HepG2 (cell line): Measurements from ENCODE around the gene SEC61B. TPM values are rescaled to one million over a fixed set of nuclear protein-coding genes. Genes with fewer than 3 reads are reported as not detected.

ENCODE experiments used
- ATAC-seq: fragments of 200-7000 bp; cut with Tn5 transposase; 3 replicates; pipeline ENCODE4 v1.9.1; 2020; ENCODE audit warnings: mild to moderate bottlenecking, moderate library complexity
- BruUV-seq: library from RNA; stranded (reverse); fragments of 400-500 nt; replicated peaks from 2 replicates; lab custom pipeline; 2021; lab: Mats Ljungman, UMichigan
- CTCF ChIA-PET: fragments of 300-600 bp; formaldehyde crosslinking; extraction: SDS; loops from one replicate; lab custom pipeline; 2021; ENCODE audit warnings: low total read pairs, inconsistent platforms, low intra/inter-chr PET ratio; lab: Yijun Ruan, JAX
- POLR2A ChIA-PET: fragments of 350-600 bp; sonication (Branson Sonifier 250); formaldehyde crosslinking; loops from one replicate; lab custom pipeline; 2020; ENCODE audit warnings: antibody characterized with exemption, inconsistent platforms; lab: Yijun Ruan, JAX
- DNase-seq: peaks from one replicate; pipeline ENCODE4 v3.0.0-alpha.2; 2015; ENCODE audit warnings: low spot score
- FAIRE-seq: peaks from 3 replicates; lab custom pipeline; 2011; peaks lifted over from hg19 to GRCh38; lab: Jason Lieb, UNC
- H2AFZ ChIP-seq: one replicate; pipeline ENCODE4 v1.6.1; 2011; ENCODE audit warnings: low read length, inconsistent platforms
- H3K27ac ChIP-seq: fragments of 300-600 bp; 3 replicates; pipeline ENCODE4 v1.8.0; 2011; ENCODE audit warnings: mixed run types, mild to moderate bottlenecking, mixed read lengths, low read length, inconsistent platforms; ENCODE audit not compliant: insufficient read depth; ENCODE audit errors: extremely low read length
- H3K27me3 ChIP-seq, 2 experiments: fragments of 200-600 bp in 1 of 2; 2 replicates in 1 of 2; 3 replicates in 1 of 2; pipeline versions ENCODE4 v1.6.0 to v1.8.0; 2011; ENCODE audit warnings: low read length in 2 of 2, mild to moderate bottlenecking in 2 of 2, moderate library complexity in 2 of 2, inconsistent platforms in 1 of 2; ENCODE audit not compliant: insufficient read depth in 2 of 2, control insufficient read depth in 1 of 2
- H3K36me3 ChIP-seq, 2 experiments: fragments of 200-600 bp in 1 of 2; replicated peaks in 1 of 2; 2 replicates in 1 of 2; 3 replicates in 1 of 2; pipeline versions ENCODE4 v1.5.1 to v1.8.0; 2011; ENCODE audit warnings: low read length in 2 of 2, inconsistent platforms in 1 of 2; ENCODE audit not compliant: insufficient read depth in 2 of 2, control insufficient read depth in 1 of 2
- H3K4me1 ChIP-seq: 2 replicates; pipeline ENCODE4 v1.5.1; 2012; ENCODE audit warnings: low read length, inconsistent platforms; ENCODE audit not compliant: insufficient read depth
- H3K4me2 ChIP-seq: 2 replicates; pipeline ENCODE4 v1.6.0; 2011; ENCODE audit warnings: low read depth, low read length, inconsistent platforms
- H3K4me3 ChIP-seq, 3 experiments: fragments of 200-600 bp in 1 of 3; sonication (generic), shearing (Covaris generic) in 1 of 3; replicated peaks in 1 of 3; 2 replicates each; pipeline ENCODE4 v1.5.1; 2011 to 2016; ENCODE audit warnings: low read length in 3 of 3, inconsistent platforms in 2 of 3, low read depth in 2 of 3, mild to moderate bottlenecking in 2 of 3, control low read depth in 1 of 3, mixed read lengths in 1 of 3; ENCODE audit not compliant: insufficient read depth in 1 of 3
- H3K79me2 ChIP-seq: one replicate; pipeline ENCODE4 v1.6.1; 2011; ENCODE audit warnings: low read length, inconsistent platforms; ENCODE audit not compliant: insufficient read depth
- H3K9ac ChIP-seq: 2 replicates; pipeline ENCODE4 v1.6.0; 2011; ENCODE audit warnings: mild to moderate bottlenecking, low read depth, low read length, inconsistent platforms; ENCODE audit not compliant: insufficient read depth
- H3K9me3 ChIP-seq: 2 replicates; pipeline ENCODE4 v1.5.1; 2012; ENCODE audit warnings: mild to moderate bottlenecking, low read length
- H4K20me1 ChIP-seq: 2 replicates; pipeline ENCODE4 v1.6.0; 2011; ENCODE audit warnings: inconsistent platforms, mild to moderate bottlenecking, low read length, moderate library complexity; ENCODE audit not compliant: insufficient read depth
- GTF2F1 ChIP-seq: fragments of 150-350 bp; IDR thresholded peaks from 2 replicates; pipeline ENCODE4 v1.6.1; 2014; ENCODE audit warnings: low read length
- HOXD1 ChIP-seq: sonication (generic); formaldehyde crosslinking; IDR thresholded peaks from 2 replicates; pipeline ENCODE4 v1.5.0; 2020; ENCODE audit warnings: missing genetic modification reagents
- REL ChIP-seq: sonication (generic); formaldehyde crosslinking; conservative IDR thresholded peaks from 2 replicates; pipeline ENCODE4 v1.8.0; 2022; ENCODE audit warnings: mild to moderate bottlenecking, missing genetic modification reagents, moderate library complexity
- REXO4 ChIP-seq: sonication (generic); formaldehyde crosslinking; IDR thresholded peaks from 2 replicates; pipeline ENCODE4 v1.8.0; 2022; ENCODE audit warnings: missing genetic modification reagents, mild to moderate bottlenecking, borderline replicate concordance
- SPEN ChIP-seq: sonication (generic); formaldehyde crosslinking; IDR thresholded peaks from 2 replicates; pipeline ENCODE4 v1.5.1; 2020; ENCODE audit warnings: low read depth, mild to moderate bottlenecking, missing genetic modification reagents
- ZNF121 ChIP-seq: sonication (generic); formaldehyde crosslinking; IDR thresholded peaks from 2 replicates; pipeline ENCODE4 v1.5.0; 2020; ENCODE audit warnings: mild to moderate bottlenecking, missing genetic modification reagents
- ZNF780A ChIP-seq: sonication (generic); formaldehyde crosslinking; IDR thresholded peaks from 2 replicates; pipeline ENCODE4 v1.8.0; 2022; ENCODE audit warnings: mild to moderate bottlenecking, missing genetic modification reagents, moderate library complexity
- WGBS: methylation state at CpG from one replicate; pipeline ENCODE4 v1.1.6; 2017; ENCODE audit warnings: low lambda C conversion rate; 5-methylcytosine and 5-hydroxymethylcytosine counted together
- in situ Hi-C: cut with HindIII; loops from 2 replicates; pipeline ENCODE4 v1.10.0; 2017; ENCODE audit warnings: low pct_unique_long_range_greater_than_20kb; ENCODE audit not compliant: extremely low pct_ligation_motif_present
- intact Hi-C: fragments of 100-400 bp; cut with micrococcal nuclease; formaldehyde crosslinking; loops from one replicate; pipeline ENCODE4 v1.10.0; 2022; ENCODE audit not compliant: unreplicated experiment
- polyA plus RNA-seq, 8 experiments: library from polyadenylated mRNA; depleted of rRNA in 3 of 8; stranded (reverse) in 7 of 8; unstranded in 1 of 8; fragments of >200 nt; fragmentation: Illumina TruSeq in 4 of 8; extraction: Trizol in 4 of 8; gene quantifications; 2 replicates each; pipeline versions ENCODE4 v1.2.1 to v1.2.3, GENCODE V29; 2011 to 2016; ENCODE audit warnings: low read depth in 4 of 8, missing spikeins in 1 of 8, mixed read lengths in 1 of 8; ENCODE audit not compliant: insufficient read depth in 1 of 8
- total RNA-seq, 5 experiments: library from RNA; depleted of rRNA; stranded (reverse); fragments of >200 nt; fragmentation: Illumina TruSeq; extraction: Trizol; gene quantifications; 2 replicates each; pipeline ENCODE4 v1.2.3, GENCODE V29; 2016; ENCODE audit warnings: low read depth in 1 of 5
- TF ChIP-seq, protein P1 (sequence below): sonication (generic); formaldehyde crosslinking; IDR thresholded peaks from 2 replicates; pipeline ENCODE4 v1.4.0; 2020; ENCODE audit warnings: missing genetic modification reagents
- TF ChIP-seq, protein P2 (sequence below): sonication (generic); formaldehyde crosslinking; IDR thresholded peaks from 2 replicates; pipeline ENCODE4 v1.8.1; 2023; ENCODE audit warnings: mild to moderate bottlenecking, moderate library complexity, missing genetic modification reagents
- TF ChIP-seq, protein P3 (sequence below): sonication (generic); formaldehyde crosslinking; IDR thresholded peaks from 2 replicates; pipeline ENCODE4 v1.5.1; 2020; ENCODE audit warnings: mild to moderate bottlenecking, moderate library complexity, missing genetic modification reagents

SEC61B gene
- total and polyA plus RNA-seq, 2 of the 13 experiments (the other 11 are each of a cell fraction or from before 2014, with no cell fraction given), result 191 to 368 TPM

DNA sequence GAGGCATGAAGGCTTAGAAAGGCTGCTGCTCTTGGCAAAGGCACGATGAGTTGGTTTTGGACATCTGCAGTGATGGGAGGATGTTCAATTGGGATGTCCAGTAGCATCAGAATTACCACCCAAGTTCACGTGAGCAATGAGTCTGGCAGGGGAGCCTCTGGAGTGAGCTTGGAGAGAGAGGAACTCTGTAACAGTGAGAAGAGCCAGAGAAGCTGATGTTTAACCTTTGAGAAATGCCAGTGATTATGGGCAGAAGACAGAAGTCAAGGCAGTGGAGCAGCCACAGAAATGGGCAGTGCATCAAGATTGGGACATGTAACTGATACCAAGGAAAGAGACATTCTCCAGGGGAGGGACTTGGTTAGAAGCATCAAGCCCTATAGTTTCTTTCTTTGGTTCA lies 39.8 kb downstream of the SEC61B start (continued):
- TF ChIP-seq, protein P1, sequence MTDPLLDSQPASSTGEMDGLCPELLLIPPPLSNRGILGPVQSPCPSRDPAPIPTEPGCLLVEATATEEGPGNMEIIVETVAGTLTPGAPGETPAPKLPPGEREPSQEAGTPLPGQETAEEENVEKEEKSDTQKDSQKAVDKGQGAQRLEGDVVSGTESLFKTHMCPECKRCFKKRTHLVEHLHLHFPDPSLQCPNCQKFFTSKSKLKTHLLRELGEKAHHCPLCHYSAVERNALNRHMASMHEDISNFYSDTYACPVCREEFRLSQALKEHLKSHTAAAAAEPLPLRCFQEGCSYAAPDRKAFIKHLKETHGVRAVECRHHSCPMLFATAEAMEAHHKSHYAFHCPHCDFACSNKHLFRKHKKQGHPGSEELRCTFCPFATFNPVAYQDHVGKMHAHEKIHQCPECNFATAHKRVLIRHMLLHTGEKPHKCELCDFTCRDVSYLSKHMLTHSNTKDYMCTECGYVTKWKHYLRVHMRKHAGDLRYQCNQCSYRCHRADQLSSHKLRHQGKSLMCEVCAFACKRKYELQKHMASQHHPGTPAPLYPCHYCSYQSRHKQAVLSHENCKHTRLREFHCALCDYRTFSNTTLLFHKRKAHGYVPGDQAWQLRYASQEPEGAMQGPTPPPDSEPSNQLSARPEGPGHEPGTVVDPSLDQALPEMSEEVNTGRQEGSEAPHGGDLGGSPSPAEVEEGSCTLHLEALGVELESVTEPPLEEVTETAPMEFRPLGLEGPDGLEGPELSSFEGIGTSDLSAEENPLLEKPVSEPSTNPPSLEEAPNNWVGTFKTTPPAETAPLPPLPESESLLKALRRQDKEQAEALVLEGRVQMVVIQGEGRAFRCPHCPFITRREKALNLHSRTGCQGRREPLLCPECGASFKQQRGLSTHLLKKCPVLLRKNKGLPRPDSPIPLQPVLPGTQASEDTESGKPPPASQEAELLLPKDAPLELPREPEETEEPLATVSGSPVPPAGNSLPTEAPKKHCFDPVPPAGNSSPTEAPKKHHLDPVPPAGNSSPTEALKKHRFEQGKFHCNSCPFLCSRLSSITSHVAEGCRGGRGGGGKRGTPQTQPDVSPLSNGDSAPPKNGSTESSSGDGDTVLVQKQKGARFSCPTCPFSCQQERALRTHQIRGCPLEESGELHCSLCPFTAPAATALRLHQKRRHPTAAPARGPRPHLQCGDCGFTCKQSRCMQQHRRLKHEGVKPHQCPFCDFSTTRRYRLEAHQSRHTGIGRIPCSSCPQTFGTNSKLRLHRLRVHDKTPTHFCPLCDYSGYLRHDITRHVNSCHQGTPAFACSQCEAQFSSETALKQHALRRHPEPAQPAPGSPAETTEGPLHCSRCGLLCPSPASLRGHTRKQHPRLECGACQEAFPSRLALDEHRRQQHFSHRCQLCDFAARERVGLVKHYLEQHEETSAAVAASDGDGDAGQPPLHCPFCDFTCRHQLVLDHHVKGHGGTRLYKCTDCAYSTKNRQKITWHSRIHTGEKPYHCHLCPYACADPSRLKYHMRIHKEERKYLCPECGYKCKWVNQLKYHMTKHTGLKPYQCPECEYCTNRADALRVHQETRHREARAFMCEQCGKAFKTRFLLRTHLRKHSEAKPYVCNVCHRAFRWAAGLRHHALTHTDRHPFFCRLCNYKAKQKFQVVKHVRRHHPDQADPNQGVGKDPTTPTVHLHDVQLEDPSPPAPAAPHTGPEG (CRISPR knock-in tag), result no peak
- TF ChIP-seq REL (CRISPR knock-in tag) (no peak), GTF2F1 (no peak), HOXD1 (CRISPR knock-in tag) (no peak)

DNA sequence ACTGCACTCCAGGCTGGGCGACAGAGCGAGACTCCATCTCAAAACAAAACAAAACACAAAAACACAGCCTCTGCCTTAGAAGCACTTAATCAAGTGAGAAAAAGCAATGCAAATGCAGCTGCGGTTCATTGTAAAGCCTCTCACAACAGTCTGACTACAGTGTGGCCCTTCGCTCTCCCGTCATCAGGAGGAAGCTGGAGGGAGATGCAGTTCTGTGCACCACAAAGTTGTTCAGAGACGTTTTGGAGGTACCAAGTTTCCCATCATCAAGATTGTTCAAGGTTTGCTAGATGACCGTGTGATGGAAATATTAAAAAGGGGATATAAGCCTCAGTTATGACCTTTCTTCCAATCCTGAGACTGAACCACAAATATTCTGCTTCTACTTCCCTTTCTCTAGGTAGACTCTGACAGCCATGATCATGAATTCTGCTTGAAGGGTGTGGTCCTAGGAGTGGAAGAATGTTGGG lies 40.9 kb downstream of the SEC61B start:
- Histone ChIP-seq H3K27ac (no peak overlapping the region), H3K4me2 (no peak overlapping the region), H3K4me1 (peaks cover 21% of the 10 kb centered on the region), H2AFZ (no peak overlapping the region), H3K79me2 (no peaks in the 10 kb centered on the region), H3K36me3 (no peaks in the 10 kb centered on the region), H3K27me3 (peaks cover 0 to 3% of the 10 kb centered on the region in 2 experiments; a peak in 1 of 5 replicates), H4K20me1 (no peaks in the 10 kb centered on the region), H3K4me3 (no peak overlapping the region), H3K9ac (no peak overlapping the region), H3K9me3 (no peaks in the 10 kb centered on the region)
- BruUV-seq, result no TSS peak
- intact Hi-C loops, result loop anchor here (10.0 kb wide), 1 partner anchor 78 kb away; no protein-coding TSS in a partner anchor
- no peak for FAIRE-seq
- DNase-seq, result no peak
- 69% methylated on average over 7 of the region's 7 CpGs for WGBS
- TF ChIP-seq ZNF121 (CRISPR knock-in tag), result no peak
- TF ChIP-seq, protein P2, sequence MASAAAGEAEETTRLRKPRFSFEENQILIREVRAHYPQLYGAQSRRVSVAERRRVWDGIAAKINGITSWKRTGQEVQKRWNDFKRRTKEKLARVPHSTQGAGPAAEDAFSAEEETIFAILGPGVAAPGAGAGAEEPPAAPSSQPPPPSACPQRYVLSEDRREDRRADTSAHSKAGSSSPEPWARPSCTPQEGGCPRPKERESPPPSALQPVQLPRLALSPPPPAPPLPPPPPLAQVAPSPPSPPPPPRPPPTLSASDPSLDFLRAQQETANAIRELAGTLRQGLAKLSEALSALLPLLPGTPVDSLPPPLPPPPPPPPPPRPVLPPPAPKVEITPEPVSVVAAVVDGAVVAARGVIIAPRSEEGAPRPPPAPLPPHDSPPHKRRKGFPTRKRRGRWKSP (CRISPR knock-in tag), result no peak
- no peak for TF ChIP-seq REXO4 (CRISPR knock-in tag)
- TF ChIP-seq, protein P3, sequence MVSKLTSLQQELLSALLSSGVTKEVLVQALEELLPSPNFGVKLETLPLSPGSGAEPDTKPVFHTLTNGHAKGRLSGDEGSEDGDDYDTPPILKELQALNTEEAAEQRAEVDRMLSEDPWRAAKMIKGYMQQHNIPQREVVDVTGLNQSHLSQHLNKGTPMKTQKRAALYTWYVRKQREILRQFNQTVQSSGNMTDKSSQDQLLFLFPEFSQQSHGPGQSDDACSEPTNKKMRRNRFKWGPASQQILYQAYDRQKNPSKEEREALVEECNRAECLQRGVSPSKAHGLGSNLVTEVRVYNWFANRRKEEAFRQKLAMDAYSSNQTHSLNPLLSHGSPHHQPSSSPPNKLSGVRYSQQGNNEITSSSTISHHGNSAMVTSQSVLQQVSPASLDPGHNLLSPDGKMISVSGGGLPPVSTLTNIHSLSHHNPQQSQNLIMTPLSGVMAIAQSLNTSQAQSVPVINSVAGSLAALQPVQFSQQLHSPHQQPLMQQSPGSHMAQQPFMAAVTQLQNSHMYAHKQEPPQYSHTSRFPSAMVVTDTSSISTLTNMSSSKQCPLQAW (CRISPR knock-in tag), result no peak
- TF ChIP-seq SPEN (CRISPR knock-in tag), result no peak
- TF ChIP-seq ZNF780A, result no peak
- ATAC-seq, result no peak
- ChIA-PET CTCF (no interaction called here), POLR2A (no interaction called here)
- in situ Hi-C loops, result loop anchor here (25.0 kb wide), 1 partner anchor 749 kb away; no protein-coding TSS in a partner anchor
